Smooth muscle cell (in vitro differentiated cells): ENCODE measurements around the gene SMIM23. TPM values are rescaled to one million over a fixed set of nuclear protein-coding genes. Genes with fewer than 3 reads are reported as not detected.

Experiments
- DNase-seq: peaks from one replicate; lab custom pipeline; 2025; ENCODE audit not compliant: unreplicated experiment; lab: John Stamatoyannopoulos, UW
- H2AFZ ChIP-seq: fragments of 200-600 bp; sonication (generic); 2 replicates; pipeline ENCODE4 v1.6.0; 2016; ENCODE audit warnings: antibody characterized with exemption, low read depth, mild to moderate bottlenecking
- H3F3A ChIP-seq: fragments of 200-600 bp; sonication (generic); 2 replicates; pipeline ENCODE4 v1.6.0; 2017; ENCODE audit warnings: antibody characterized with exemption, low read depth
- H3K27ac ChIP-seq: fragments of 200-600 bp; sonication (generic); 2 replicates; pipeline ENCODE4 v1.5.1; 2016; ENCODE audit warnings: low read depth, mild to moderate bottlenecking
- H3K27me3 ChIP-seq: fragments of 200-600 bp; sonication (generic); 2 replicates; pipeline ENCODE4 v1.6.1; 2016; ENCODE audit warnings: low read depth, mild to moderate bottlenecking
- H3K36me3 ChIP-seq: fragments of 200-600 bp; sonication (generic); 2 replicates; pipeline ENCODE4 v1.5.1; 2016; ENCODE audit warnings: low read depth
- H3K4me1 ChIP-seq: fragments of 200-600 bp; sonication (generic); 2 replicates; pipeline ENCODE4 v1.5.1; 2016; ENCODE audit warnings: low read depth
- H3K4me2 ChIP-seq: fragments of 200-600 bp; sonication (generic); 2 replicates; pipeline ENCODE4 v1.6.0; 2016; ENCODE audit warnings: mild to moderate bottlenecking
- H3K4me3 ChIP-seq: fragments of 200-600 bp; sonication (generic); 2 replicates; pipeline ENCODE4 v1.5.1; 2016; ENCODE audit warnings: mild to moderate bottlenecking
- H3K79me2 ChIP-seq: fragments of 200-600 bp; sonication (generic); 2 replicates; pipeline ENCODE4 v1.6.0; 2016; ENCODE audit warnings: low read depth, mild to moderate bottlenecking
- H3K9ac ChIP-seq: fragments of 200-600 bp; sonication (generic); 2 replicates; pipeline ENCODE4 v1.6.0; 2016; ENCODE audit warnings: low read depth
- H3K9me3 ChIP-seq: fragments of 200-600 bp; sonication (generic); replicated peaks from 2 replicates; pipeline ENCODE4 v1.5.1; 2016; ENCODE audit warnings: low read depth
- H4K20me1 ChIP-seq: fragments of 200-600 bp; sonication (generic); 2 replicates; pipeline ENCODE4 v1.6.0; 2016; ENCODE audit warnings: low read depth
- WGBS: methylation state at CpG from one replicate; pipeline ENCODE4 v1.1.7; 2016; ENCODE audit warnings: low lambda C conversion rate; 5-methylcytosine and 5-hydroxymethylcytosine counted together
- polyA plus RNA-seq: library from polyadenylated mRNA; unstranded; fragments of >200 nt; fragmentation: Nextera tagmentation; extraction: Ambion mirVana; gene quantifications from 2 replicates; pipeline ENCODE4 v1.2.1, GENCODE V29; 2016
- total RNA-seq: library from RNA; depleted of rRNA; stranded (reverse); fragments of >200 nt; gene quantifications from 2 replicates; pipeline ENCODE4 v1.2.3, GENCODE V29; 2014
- TF ChIP-seq, protein P1 (sequence below): fragments of 200-600 bp; sonication (generic); IDR thresholded peaks from 2 replicates; pipeline ENCODE4 v1.5.1; 2017; ENCODE audit warnings: borderline replicate concordance, mild to moderate bottlenecking, antibody characterized with exemption; ENCODE audit not compliant: insufficient read depth, poor library complexity, severe bottlenecking

Gene SMIM23
- total and polyA plus RNA-seq, 2 experiments from 2014 or later = not detected

DNA sequence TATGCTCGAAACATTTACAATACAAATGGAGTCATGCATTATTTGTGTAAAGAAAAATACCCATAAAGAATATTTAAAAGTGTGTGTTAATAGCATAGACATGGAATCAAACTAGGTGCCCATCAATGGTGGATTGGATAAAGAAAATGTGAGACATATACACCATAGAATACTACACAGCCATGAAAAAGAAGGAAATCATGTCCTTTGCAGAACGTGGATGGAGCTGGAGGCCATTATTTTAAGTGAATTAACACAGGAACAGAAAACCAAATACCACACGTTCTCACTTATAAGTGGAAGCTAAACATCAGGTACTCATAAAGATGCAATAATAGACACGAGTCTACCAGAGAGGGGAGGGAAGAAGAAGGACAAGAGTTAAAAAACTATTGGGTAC lies 22.8 kb downstream of the SMIM23 start:
- Histone ChIP-seq H2AFZ (no peak overlapping the region), H3K4me1 (no peaks in the 10 kb centered on the region), H3K27me3 (peaks cover 33% of the 10 kb centered on the region), H4K20me1 (no peaks in the 10 kb centered on the region), H3K9ac (no peak overlapping the region), H3K4me2 (no peak overlapping the region), H3F3A (no peaks in the 10 kb centered on the region), H3K4me3 (no peak overlapping the region), H3K36me3 (no peaks in the 10 kb centered on the region), H3K79me2 (no peaks in the 10 kb centered on the region), H3K9me3 (no peaks in the 10 kb centered on the region), H3K27ac (no peak overlapping the region)
- WGBS = 90% methylated on average over 4 of the region's 4 CpGs
- DNase-seq = no peak
- TF ChIP-seq, protein P1, sequence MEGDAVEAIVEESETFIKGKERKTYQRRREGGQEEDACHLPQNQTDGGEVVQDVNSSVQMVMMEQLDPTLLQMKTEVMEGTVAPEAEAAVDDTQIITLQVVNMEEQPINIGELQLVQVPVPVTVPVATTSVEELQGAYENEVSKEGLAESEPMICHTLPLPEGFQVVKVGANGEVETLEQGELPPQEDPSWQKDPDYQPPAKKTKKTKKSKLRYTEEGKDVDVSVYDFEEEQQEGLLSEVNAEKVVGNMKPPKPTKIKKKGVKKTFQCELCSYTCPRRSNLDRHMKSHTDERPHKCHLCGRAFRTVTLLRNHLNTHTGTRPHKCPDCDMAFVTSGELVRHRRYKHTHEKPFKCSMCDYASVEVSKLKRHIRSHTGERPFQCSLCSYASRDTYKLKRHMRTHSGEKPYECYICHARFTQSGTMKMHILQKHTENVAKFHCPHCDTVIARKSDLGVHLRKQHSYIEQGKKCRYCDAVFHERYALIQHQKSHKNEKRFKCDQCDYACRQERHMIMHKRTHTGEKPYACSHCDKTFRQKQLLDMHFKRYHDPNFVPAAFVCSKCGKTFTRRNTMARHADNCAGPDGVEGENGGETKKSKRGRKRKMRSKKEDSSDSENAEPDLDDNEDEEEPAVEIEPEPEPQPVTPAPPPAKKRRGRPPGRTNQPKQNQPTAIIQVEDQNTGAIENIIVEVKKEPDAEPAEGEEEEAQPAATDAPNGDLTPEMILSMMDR = no peak

GRCh38 chr5:171808951-171809350 lies 23.3 kb downstream of the SMIM23 start:
- Histone ChIP-seq H3K27ac (no peak overlapping the region), H3K9ac (no peak overlapping the region), H3F3A (no peaks in the 10 kb centered on the region), H3K27me3 (peaks cover 33% of the 10 kb centered on the region), H3K79me2 (no peaks in the 10 kb centered on the region), H3K36me3 (no peaks in the 10 kb centered on the region), H4K20me1 (no peaks in the 10 kb centered on the region), H3K4me2 (no peak overlapping the region), H3K4me1 (no peaks in the 10 kb centered on the region), H2AFZ (no peak overlapping the region), H3K9me3 (no peaks in the 10 kb centered on the region), H3K4me3 (no peak overlapping the region)
- TF ChIP-seq, protein P1 = no peak
- no peak for DNase-seq

DNA sequence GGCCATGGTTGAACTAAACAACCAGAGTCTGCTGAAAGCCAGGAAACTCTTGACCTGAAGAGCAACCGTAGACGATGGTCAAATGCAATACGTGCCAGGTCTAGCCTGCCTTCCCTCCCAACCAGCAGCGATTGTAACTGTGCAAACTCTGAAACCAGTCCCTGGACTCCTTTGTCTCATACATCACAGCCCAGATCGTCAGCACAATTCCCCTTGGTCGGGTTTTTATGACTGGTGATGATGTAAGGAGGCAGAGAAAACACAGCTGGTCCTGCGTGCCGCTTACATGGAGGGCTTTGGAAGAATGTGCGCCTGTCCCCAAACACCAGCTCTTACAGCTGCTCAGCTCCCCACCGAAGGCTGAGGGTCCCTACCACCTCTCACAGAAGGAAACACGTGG lies 24.6 kb downstream of the SMIM23 start:
- Histone ChIP-seq H3F3A (no peaks in the 10 kb centered on the region), H3K4me1 (no peaks in the 10 kb centered on the region), H4K20me1 (no peaks in the 10 kb centered on the region), H3K9me3 (no peaks in the 10 kb centered on the region), H3K4me2 (no peak overlapping the region), H3K4me3 (no peak overlapping the region), H3K36me3 (no peaks in the 10 kb centered on the region), H3K27ac (no peak overlapping the region), H3K27me3 (peaks cover 28% of the 10 kb centered on the region), H3K9ac (no peak overlapping the region), H2AFZ (no peak overlapping the region), H3K79me2 (no peaks in the 10 kb centered on the region)
- DNase-seq = no peak
- TF ChIP-seq, protein P1 = no peak
- 87% methylated on average over 11 of the region's 11 CpGs for WGBS

DNA sequence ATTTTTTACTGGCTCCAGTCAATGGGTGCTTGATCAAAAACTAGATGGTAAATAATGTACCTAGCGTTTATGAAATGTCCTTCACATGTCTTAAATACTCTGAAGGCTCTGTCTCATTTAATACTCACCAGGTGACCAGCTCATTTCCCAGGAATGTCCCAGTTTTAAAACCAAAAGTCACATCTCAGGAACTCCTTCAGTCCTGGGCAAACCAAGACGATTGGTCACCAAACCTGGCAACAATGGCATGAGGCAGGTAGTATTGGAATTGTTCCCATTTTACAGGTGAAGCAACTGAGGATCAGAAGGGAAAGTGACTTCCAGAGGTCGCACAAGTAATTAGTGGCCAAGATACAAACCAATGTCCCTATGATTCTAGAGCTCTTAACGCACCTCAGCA lies 27.7 kb downstream of the SMIM23 start:
- Histone ChIP-seq H3K36me3 (no peaks in the 10 kb centered on the region), H3K4me2 (no peak overlapping the region), H3K4me1 (no peaks in the 10 kb centered on the region), H3K4me3 (no peak overlapping the region), H4K20me1 (no peaks in the 10 kb centered on the region), H3K79me2 (no peaks in the 10 kb centered on the region), H2AFZ (no peak overlapping the region), H3K27ac (no peak overlapping the region), H3K9ac (no peak overlapping the region), H3K27me3 (peaks cover 12% of the 10 kb centered on the region), H3K9me3 (no peaks in the 10 kb centered on the region), H3F3A (no peaks in the 10 kb centered on the region)
- DNase-seq = no peak
- TF ChIP-seq, protein P1 = no peak
- 88% methylated on average over 4 of the region's 4 CpGs for WGBS
